Stimulated activated memory B cell treated with anti-CD40 and anti-IgM and Interleukin-4, amounts not matched to agents 10 μg/mL and 1 μg/mL and 100 μg/mL, for 72 hours (primary cell): ENCODE measurements around the gene VAMP7.
"Not testable (repeated sequence)": the region's sequence is repeated elsewhere in the genome, so short reads cannot be mapped to it uniquely, and the experiment has no call there.

Experiments used
- ATAC-seq: fragments of 150-1000 bp; cut with Tn5 transposase; 2 replicates; pipeline ENCODE4 v1.10.0; 2021
- H3K27ac Mint-ChIP-seq: one replicate; pipeline ENCODE4 v1.8.0; 2022; ENCODE audit warnings: mild to moderate bottlenecking, mixed read lengths
- H3K27me3 Mint-ChIP-seq: one replicate; pipeline ENCODE4 v1.8.0; 2022; ENCODE audit warnings: mixed read lengths
- H3K36me3 Mint-ChIP-seq: one replicate; pipeline ENCODE4 v1.8.0; 2022; ENCODE audit warnings: mixed read lengths
- H3K4me1 Mint-ChIP-seq: one replicate; pipeline ENCODE4 v1.8.0; 2022; ENCODE audit warnings: mixed read lengths
- H3K4me3 Mint-ChIP-seq: one replicate; pipeline ENCODE4 v1.8.0; 2022; ENCODE audit warnings: mild to moderate bottlenecking, moderate library complexity, mixed read lengths
- H3K9me3 Mint-ChIP-seq: one replicate; pipeline ENCODE4 v1.8.0; 2022; ENCODE audit warnings: mixed read lengths

The VAMP7 gene

GRCh38 chrX:155888139-155888538, 7.0 kb downstream of the VAMP7 start:
- peaks cover 24% of the 10 kb centered on the region for H3K36me3 Mint-ChIP-seq
- no peaks in the 10 kb centered on the region for H3K27me3 Mint-ChIP-seq
- H3K9me3 Mint-ChIP-seq, result peaks cover 5% of the 10 kb centered on the region
- H3K4me1 Mint-ChIP-seq, result peaks cover 30% of the 10 kb centered on the region
- H3K4me3 Mint-ChIP-seq, result no peak overlapping the region
- ATAC-seq, result no peak
- H3K27ac Mint-ChIP-seq, result no peak overlapping the region

- Mint-ChIP-seq H3K36me3 (peaks cover 36% of the 10 kb centered on the region), H3K27me3 (no peaks in the 10 kb centered on the region), H3K27ac (no peak overlapping the region), H3K4me1 (peaks cover 30% of the 10 kb centered on the region), H3K4me3 (no peak overlapping the region), H3K9me3 (peaks cover 9% of the 10 kb centered on the region)
- no peak for ATAC-seq
Observed at GRCh38 chrX:155889328-155889727, 8.2 kb downstream of the VAMP7 start.

GRCh38 chrX:155891446-155892210, 10.5 kb downstream of the VAMP7 start:
- Mint-ChIP-seq H3K4me1 (peaks cover 13% of the 10 kb centered on the region), H3K4me3 (no peak overlapping the region), H3K27me3 (no peaks in the 10 kb centered on the region), H3K36me3 (peaks cover 49% of the 10 kb centered on the region), H3K9me3 (peaks cover 9% of the 10 kb centered on the region), H3K27ac (no peak overlapping the region)
- no peak for ATAC-seq

GRCh38 chrX:155893521-155893920, 12.4 kb downstream of the VAMP7 start:
- no peak for ATAC-seq
- no peak overlapping the region for H3K27ac Mint-ChIP-seq
- H3K4me3 Mint-ChIP-seq, result no peak overlapping the region
- peaks cover 9% of the 10 kb centered on the region for H3K9me3 Mint-ChIP-seq
- peaks cover 51% of the 10 kb centered on the region for H3K36me3 Mint-ChIP-seq
- H3K4me1 Mint-ChIP-seq, result no peaks in the 10 kb centered on the region
- no peaks in the 10 kb centered on the region for H3K27me3 Mint-ChIP-seq

GRCh38 chrX:155896512-155896911, 15.4 kb downstream of the VAMP7 start:
- H3K36me3 Mint-ChIP-seq, result peaks cover 55% of the 10 kb centered on the region
- H3K9me3 Mint-ChIP-seq, result peaks cover 6% of the 10 kb centered on the region
- no peaks in the 10 kb centered on the region for H3K27me3 Mint-ChIP-seq
- no peak overlapping the region for H3K4me3 Mint-ChIP-seq
- no peak overlapping the region for H3K27ac Mint-ChIP-seq
- no peak for ATAC-seq
- no peaks in the 10 kb centered on the region for H3K4me1 Mint-ChIP-seq

GRCh38 chrX:155899366-155899765, 18.2 kb downstream of the VAMP7 start:
- Mint-ChIP-seq H3K27me3 (no peaks in the 10 kb centered on the region), H3K4me3 (no peak overlapping the region), H3K36me3 (peaks cover 31% of the 10 kb centered on the region), H3K4me1 (no peaks in the 10 kb centered on the region), H3K9me3 (no peaks in the 10 kb centered on the region), H3K27ac (no peak overlapping the region)
- ATAC-seq, result no peak

GRCh38 chrX:155900765-155901164, 19.6 kb downstream of the VAMP7 start:
- H3K36me3 Mint-ChIP-seq, result peaks cover 22% of the 10 kb centered on the region
- no peaks in the 10 kb centered on the region for H3K27me3 Mint-ChIP-seq
- no peak overlapping the region for H3K27ac Mint-ChIP-seq
- H3K9me3 Mint-ChIP-seq, result no peaks in the 10 kb centered on the region
- H3K4me1 Mint-ChIP-seq, result no peaks in the 10 kb centered on the region
- H3K4me3 Mint-ChIP-seq, result no peak overlapping the region
- no peak for ATAC-seq

- H3K4me3 Mint-ChIP-seq, H3K27ac Mint-ChIP-seq, ATAC-seq, H3K27me3 Mint-ChIP-seq, H3K4me1 Mint-ChIP-seq: not testable (repeated sequence)
- H3K9me3 Mint-ChIP-seq, result peaks cover 16% of the 10 kb centered on the region
- H3K36me3 Mint-ChIP-seq, result peaks cover 57% of the 10 kb centered on the region
Observed at GRCh38 chrX:155907661-155908060, 26.5 kb downstream of the VAMP7 start.

GRCh38 chrX:155923200-155923599, 42.1 kb downstream of the VAMP7 start:
- H3K4me1 Mint-ChIP-seq, result peaks cover 14% of the 10 kb centered on the region
- H3K27me3 Mint-ChIP-seq, result no peaks in the 10 kb centered on the region
- no peak overlapping the region for H3K4me3 Mint-ChIP-seq
- no peak for ATAC-seq
- no peak overlapping the region for H3K27ac Mint-ChIP-seq
- peaks cover 68% of the 10 kb centered on the region for H3K36me3 Mint-ChIP-seq
- H3K9me3 Mint-ChIP-seq, result peaks cover 3% of the 10 kb centered on the region

- ATAC-seq, H3K27ac Mint-ChIP-seq, H3K4me3 Mint-ChIP-seq, H3K27me3 Mint-ChIP-seq, H3K4me1 Mint-ChIP-seq: not testable (repeated sequence)
- H3K9me3 Mint-ChIP-seq, result peaks cover 12% of the 10 kb centered on the region
- H3K36me3 Mint-ChIP-seq, result peaks cover 91% of the 10 kb centered on the region
Observed at GRCh38 chrX:155930852-155931618, 49.9 kb downstream of the VAMP7 start.

GRCh38 chrX:155938132-155938531, 57.0 kb downstream of the VAMP7 start:
- Mint-ChIP-seq H3K27ac (no peak overlapping the region), H3K27me3 (no peaks in the 10 kb centered on the region), H3K4me1 (no peaks in the 10 kb centered on the region), H3K36me3 (peaks cover 53% of the 10 kb centered on the region), H3K4me3 (no peak overlapping the region), H3K9me3 (peaks cover 2% of the 10 kb centered on the region)
- no peak for ATAC-seq

- no peak overlapping the region for H3K27ac Mint-ChIP-seq
- no peaks in the 10 kb centered on the region for H3K27me3 Mint-ChIP-seq
- no peak overlapping the region for H3K4me3 Mint-ChIP-seq
- no peak for ATAC-seq
- H3K4me1 Mint-ChIP-seq, result no peaks in the 10 kb centered on the region
- peaks cover 15% of the 10 kb centered on the region for H3K36me3 Mint-ChIP-seq
- H3K9me3 Mint-ChIP-seq, result no peaks in the 10 kb centered on the region
Observed at GRCh38 chrX:155949098-155949497, 68.0 kb downstream of the VAMP7 start.

GRCh38 chrX:155951237-155951789, 70.2 kb downstream of the VAMP7 start:
- Mint-ChIP-seq H3K4me1 (no peaks in the 10 kb centered on the region), H3K4me3 (no peak overlapping the region), H3K27me3 (no peaks in the 10 kb centered on the region), H3K27ac (no peak overlapping the region), H3K9me3 (no peaks in the 10 kb centered on the region), H3K36me3 (peaks cover under 1% of the 10 kb centered on the region)
- ATAC-seq, result no peak

- Mint-ChIP-seq H3K36me3 (no peaks in the 10 kb centered on the region), H3K27me3 (no peaks in the 10 kb centered on the region), H3K9me3 (no peaks in the 10 kb centered on the region), H3K4me1 (no peaks in the 10 kb centered on the region), H3K27ac (no peak overlapping the region), H3K4me3 (no peak overlapping the region)
- no peak for ATAC-seq
Observed at GRCh38 chrX:155953055-155953454, 71.9 kb downstream of the VAMP7 start.

- no peaks in the 10 kb centered on the region for H3K36me3 Mint-ChIP-seq
- H3K4me3 Mint-ChIP-seq, result no peak overlapping the region
- H3K9me3 Mint-ChIP-seq, result no peaks in the 10 kb centered on the region
- no peaks in the 10 kb centered on the region for H3K4me1 Mint-ChIP-seq
- no peak overlapping the region for H3K27ac Mint-ChIP-seq
- no peaks in the 10 kb centered on the region for H3K27me3 Mint-ChIP-seq
- ATAC-seq, result no peak
Observed at GRCh38 chrX:155954793-155955192, 73.6 kb downstream of the VAMP7 start.

- H3K27ac Mint-ChIP-seq, result no peak overlapping the region
- H3K36me3 Mint-ChIP-seq, result no peaks in the 10 kb centered on the region
- H3K4me1 Mint-ChIP-seq, result no peaks in the 10 kb centered on the region
- H3K9me3 Mint-ChIP-seq, result no peaks in the 10 kb centered on the region
- H3K27me3 Mint-ChIP-seq, result no peaks in the 10 kb centered on the region
- H3K4me3 Mint-ChIP-seq, result no peak overlapping the region
- no peak for ATAC-seq
Observed at GRCh38 chrX:155956099-155956498, 75.0 kb downstream of the VAMP7 start.
